ENCODE results near the gene TRPM2. TPM values are rescaled to one million over a fixed set of nuclear protein-coding genes. Genes with fewer than 3 reads are reported as not detected.

TRPM2 gene
- total RNA-seq, 1 experiment from 2014 or later = not detected

GRCh38 chr21:44378646-44379514 lies 25.5 kb downstream of the TRPM2 start:
- Histone ChIP-seq H2AFZ (no peak overlapping the region), H3K4me2 (no peak overlapping the region), H3K79me2 (ENCODE audit: low read depth) (no peaks in the 10 kb centered on the region), H3K4me3 (no peak overlapping the region), H3K4me1 (replicated peaks; ENCODE audit: insufficient read depth) (no peaks in the 10 kb centered on the region), H3K27me3 (ENCODE audit: insufficient read depth, low read depth) (peaks cover 81% of the 10 kb centered on the region), H3K9me2 (ENCODE audit: insufficient read depth) (no peaks in the 10 kb centered on the region), H4K20me1 (ENCODE audit: insufficient read depth) (no peaks in the 10 kb centered on the region), H3K9me3 (ENCODE audit: insufficient read depth, low read depth) (no peaks in the 10 kb centered on the region), H3K36me3 (ENCODE audit: low read depth) (no peaks in the 10 kb centered on the region), H3K27ac (no peak overlapping the region), H3F3A (ENCODE audit: insufficient read depth, low read depth) (no peaks in the 10 kb centered on the region)
- intact Hi-C loops (cut with micrococcal nuclease; ENCODE audit: unreplicated experiment) = no loop called here
- POLR2A ChIA-PET (ENCODE audit: unreplicated experiment) = no interaction called here
- no peak for DNase-seq
- CTCF ChIA-PET = interaction anchor here (0.6 kb wide), 1 partner anchor 24 kb away, joined by 4 read pairs; no protein-coding TSS in a partner anchor
- no TSS peak for BruUV-seq (replicated peaks)
- no peak for TF ChIP-seq CTCF (conservative IDR thresholded peaks at IDR 0.05)
- TF ChIP-seq EZH2 (IDR thresholded peaks at IDR 0.05; ENCODE audit: low read depth) = no peak

GRCh38 chr21:44379515-44379848 lies 26.1 kb downstream of the TRPM2 start:
- H3K79me2 ChIP-seq (ENCODE audit: low read depth) = no peaks in the 10 kb centered on the region
- no peak overlapping the region for H2AFZ ChIP-seq
- CTCF ChIA-PET = no interaction called here
- H3K9me2 ChIP-seq (ENCODE audit: insufficient read depth) = no peaks in the 10 kb centered on the region
- no peaks in the 10 kb centered on the region for H3F3A ChIP-seq (ENCODE audit: insufficient read depth, low read depth)
- H3K9me3 ChIP-seq (ENCODE audit: insufficient read depth, low read depth) = no peaks in the 10 kb centered on the region
- H3K4me1 ChIP-seq (replicated peaks; ENCODE audit: insufficient read depth) = no peaks in the 10 kb centered on the region
- BruUV-seq (replicated peaks) = no TSS peak
- H4K20me1 ChIP-seq (ENCODE audit: insufficient read depth) = no peaks in the 10 kb centered on the region
- no peak for DNase-seq
- POLR2A ChIA-PET (ENCODE audit: unreplicated experiment) = no interaction called here
- intact Hi-C loops (cut with micrococcal nuclease; ENCODE audit: unreplicated experiment) = no loop called here
- H3K27me3 ChIP-seq (ENCODE audit: insufficient read depth, low read depth) = peaks cover 75% of the 10 kb centered on the region
- no peak overlapping the region for H3K4me2 ChIP-seq
- no peak overlapping the region for H3K27ac ChIP-seq
- no peak overlapping the region for H3K4me3 ChIP-seq
- TF ChIP-seq CTCF (conservative IDR thresholded peaks at IDR 0.05) (no peak), EZH2 (IDR thresholded peaks at IDR 0.05; ENCODE audit: low read depth) (no peak)
- no peaks in the 10 kb centered on the region for H3K36me3 ChIP-seq (ENCODE audit: low read depth)

- Histone ChIP-seq H4K20me1 (ENCODE audit: insufficient read depth) (no peaks in the 10 kb centered on the region), H2AFZ (no peak overlapping the region), H3K36me3 (ENCODE audit: low read depth) (no peaks in the 10 kb centered on the region), H3F3A (ENCODE audit: insufficient read depth, low read depth) (no peaks in the 10 kb centered on the region), H3K27ac (no peak overlapping the region), H3K9me3 (ENCODE audit: insufficient read depth, low read depth) (no peaks in the 10 kb centered on the region), H3K27me3 (ENCODE audit: insufficient read depth, low read depth) (peaks cover 67% of the 10 kb centered on the region), H3K9me2 (ENCODE audit: insufficient read depth) (no peaks in the 10 kb centered on the region), H3K4me3 (no peak overlapping the region), H3K4me2 (no peak overlapping the region), H3K4me1 (replicated peaks; ENCODE audit: insufficient read depth) (no peaks in the 10 kb centered on the region), H3K79me2 (ENCODE audit: low read depth) (no peaks in the 10 kb centered on the region)
- ChIA-PET CTCF (no interaction called here), POLR2A (ENCODE audit: unreplicated experiment) (no interaction called here)
- intact Hi-C loops (cut with micrococcal nuclease; ENCODE audit: unreplicated experiment) = no loop called here
- no peak for DNase-seq
- TF ChIP-seq EZH2 (IDR thresholded peaks at IDR 0.05; ENCODE audit: low read depth) = no peak
- TF ChIP-seq CTCF (conservative IDR thresholded peaks at IDR 0.05) = no peak
- no TSS peak for BruUV-seq (replicated peaks)
Observed at GRCh38 chr21:44379991-44380865, 26.8 kb downstream of the TRPM2 start.
